Osteocyte (in vitro differentiated cells): Measurements from ENCODE around the gene NUMBL. TPM values are rescaled to one million over a fixed set of nuclear protein-coding genes. Genes with fewer than 3 reads are reported as not detected.

Experiments
- DNase-seq: peaks from one replicate; pipeline ENCODE4 v3.0.0; 2021; ENCODE audit warnings: mixed read lengths; ENCODE audit not compliant: unreplicated experiment; ENCODE audit errors: extremely low spot score
- H3K27ac Mint-ChIP-seq: one replicate; pipeline ENCODE4 v1.8.0; 2021; ENCODE audit warnings: mild to moderate bottlenecking, mixed read lengths; ENCODE audit not compliant: unreplicated experiment
- H3K27me3 Mint-ChIP-seq: one replicate; pipeline ENCODE4 v1.8.0; 2021; ENCODE audit warnings: mixed read lengths; ENCODE audit not compliant: unreplicated experiment
- H3K36me3 Mint-ChIP-seq: one replicate; pipeline ENCODE4 v1.8.0; 2021; ENCODE audit warnings: mixed read lengths; ENCODE audit not compliant: unreplicated experiment
- H3K4me1 Mint-ChIP-seq: one replicate; pipeline ENCODE4 v1.8.0; 2021; ENCODE audit warnings: mixed read lengths; ENCODE audit not compliant: unreplicated experiment
- H3K4me3 Mint-ChIP-seq: one replicate; pipeline ENCODE4 v1.8.0; 2021; ENCODE audit warnings: mild to moderate bottlenecking, moderate library complexity, mixed read lengths; ENCODE audit not compliant: unreplicated experiment
- H3K9me3 Mint-ChIP-seq: one replicate; pipeline ENCODE4 v1.8.0; 2021; ENCODE audit warnings: mixed read lengths; ENCODE audit not compliant: unreplicated experiment
- CTCF ChIP-seq: fragments of 200-600 bp; sonication (generic); IDR thresholded peaks from 2 replicates; pipeline ENCODE4 v1.5.0; 2021; ENCODE audit warnings: antibody characterized with exemption, mild to moderate bottlenecking, moderate library complexity
- total RNA-seq: library from RNA; stranded (reverse); gene quantifications from 2 replicates; pipeline ENCODE4 v1.2.1, GENCODE V29; 2021

The NUMBL gene
- total RNA-seq, 1 donor from 2014 or later, result 67.1 TPM

- Mint-ChIP-seq H3K4me1 (no peaks in the 10 kb centered on the region), H3K36me3 (peaks cover 29% of the 10 kb centered on the region), H3K27me3 (no peaks in the 10 kb centered on the region), H3K27ac (no peak overlapping the region), H3K4me3 (no peak overlapping the region), H3K9me3 (no peaks in the 10 kb centered on the region)
- no peak for DNase-seq
- no peak for TF ChIP-seq CTCF
Observed at GRCh38 chr19:40685563-40685962, 4.9 kb downstream of the NUMBL start.

GRCh38 chr19:40685016-40685526 lies 5.4 kb downstream of the NUMBL start:
- Mint-ChIP-seq H3K4me3 (no peak overlapping the region), H3K36me3 (peaks cover 29% of the 10 kb centered on the region), H3K27me3 (no peaks in the 10 kb centered on the region), H3K27ac (no peak overlapping the region), H3K4me1 (no peaks in the 10 kb centered on the region), H3K9me3 (no peaks in the 10 kb centered on the region)
- DNase-seq, result no peak
- TF ChIP-seq CTCF, result no peak

GRCh38 chr19:40684280-40684679 lies 6.2 kb downstream of the NUMBL start:
- no peaks in the 10 kb centered on the region for H3K9me3 Mint-ChIP-seq
- H3K4me1 Mint-ChIP-seq, result no peaks in the 10 kb centered on the region
- no peak for TF ChIP-seq CTCF
- no peak overlapping the region for H3K27ac Mint-ChIP-seq
- peaks cover 31% of the 10 kb centered on the region for H3K36me3 Mint-ChIP-seq
- no peaks in the 10 kb centered on the region for H3K27me3 Mint-ChIP-seq
- DNase-seq, result no peak
- no peak overlapping the region for H3K4me3 Mint-ChIP-seq

GRCh38 chr19:40683437-40683836 lies 7.0 kb downstream of the NUMBL start:
- Mint-ChIP-seq H3K4me3 (no peak overlapping the region), H3K27ac (no peak overlapping the region), H3K27me3 (no peaks in the 10 kb centered on the region), H3K36me3 (peaks cover 34% of the 10 kb centered on the region), H3K4me1 (no peaks in the 10 kb centered on the region), H3K9me3 (no peaks in the 10 kb centered on the region)
- DNase-seq, result no peak
- TF ChIP-seq CTCF, result no peak

- DNase-seq, result no peak
- Mint-ChIP-seq H3K4me1 (no peaks in the 10 kb centered on the region), H3K36me3 (peaks cover 44% of the 10 kb centered on the region), H3K27ac (no peak overlapping the region), H3K9me3 (no peaks in the 10 kb centered on the region), H3K4me3 (no peak overlapping the region), H3K27me3 (no peaks in the 10 kb centered on the region)
- TF ChIP-seq CTCF, result no peak
Observed at GRCh38 chr19:40682431-40682964, 8.0 kb downstream of the NUMBL start.
